LNCAP (cell line): ENCODE measurements around the gene GPR15LG.

Source experiments
- CTCF ChIP-seq: fragments of 450-650 bp; IDR thresholded peaks from 2 replicates; pipeline ENCODE4 v1.5.1; 2017; ENCODE audit warnings: mild to moderate bottlenecking

The GPR15LG gene

GRCh38 chr10:84208023-84208422, 34.4 kb downstream of the GPR15LG start:
- TF ChIP-seq CTCF = no peak

- no peak for TF ChIP-seq CTCF
Measured at GRCh38 chr10:84211566-84211965, 38.0 kb downstream of the GPR15LG start.

GRCh38 chr10:84212014-84212413, 38.4 kb downstream of the GPR15LG start:
- no peak for TF ChIP-seq CTCF

- TF ChIP-seq CTCF = no peak
Measured at GRCh38 chr10:84213076-84213475, 39.5 kb downstream of the GPR15LG start.

GRCh38 chr10:84214046-84214572, 40.5 kb downstream of the GPR15LG start:
- no peak for TF ChIP-seq CTCF

GRCh38 chr10:84214612-84215235, 41.1 kb downstream of the GPR15LG start:
- peak; percentile 71 for TF ChIP-seq CTCF

GRCh38 chr10:84216834-84217233, 43.2 kb downstream of the GPR15LG start:
- TF ChIP-seq CTCF = no peak

- no peak for TF ChIP-seq CTCF
Measured at GRCh38 chr10:84217746-84218145, 44.1 kb downstream of the GPR15LG start.
